ENCODE data around the gene RALGPS2.
A peak's percentile ranks its signal among the peaks of the same experiment; 100 is the strongest.

Gene RALGPS2

GRCh38 chr1:178724728-178725465, at the start of gene RALGPS2 (continued):
- peak; percentile 29; the same call in 1 of the 2 replicates for TF ChIP-seq PRDM10 (tag by site-specific recombination; IDR thresholded peaks at IDR 0.05)
- no peak for TF ChIP-seq ZNF274 (IDR thresholded peaks at IDR 0.05; ENCODE audit: low read length)
- TF ChIP-seq ZNF274 (tag by site-specific recombination; IDR thresholded peaks at IDR 0.05; ENCODE audit: borderline replicate concordance) = no peak
- TF ChIP-seq PRDM6 (tag by site-specific recombination; IDR thresholded peaks at IDR 0.05) = no peak
- TF ChIP-seq ZSCAN18 (tag by site-specific recombination; IDR thresholded peaks at IDR 0.05) = no peak
- no peak for TF ChIP-seq ZNF76 (tag by site-specific recombination; IDR thresholded peaks at IDR 0.05; ENCODE audit: borderline replicate concordance, low read depth)
- no peak for TF ChIP-seq KLF9 (tag by site-specific recombination; IDR thresholded peaks at IDR 0.05; ENCODE audit: low read depth)
- no peak for TF ChIP-seq ZNF133 (tag by site-specific recombination; IDR thresholded peaks at IDR 0.05)
- TF ChIP-seq ZFP41 (tag by site-specific recombination; IDR thresholded peaks at IDR 0.05; ENCODE audit: borderline replicate concordance) = no peak
- no peak for TF ChIP-seq ZNF701 (tag by site-specific recombination; IDR thresholded peaks at IDR 0.05)
- TF ChIP-seq OVOL3 (tag by site-specific recombination; IDR thresholded peaks at IDR 0.05) = no peak; the same call in 1 of the 2 replicates
- TF ChIP-seq GLIS2 (tag by site-specific recombination; IDR thresholded peaks at IDR 0.05) = peak; percentile 71
- no peak for TF ChIP-seq ZFP69B (tag by site-specific recombination; IDR thresholded peaks at IDR 0.05)
- no peak for TF ChIP-seq ZNF202 (tag by site-specific recombination; IDR thresholded peaks at IDR 0.05; ENCODE audit: borderline replicate concordance)
- no peak for TF ChIP-seq ZNF214 (tag by site-specific recombination; IDR thresholded peaks at IDR 0.05; ENCODE audit: borderline replicate concordance)
- TF ChIP-seq ZNF530 (tag by site-specific recombination; IDR thresholded peaks at IDR 0.05; ENCODE audit: low read depth) = no peak
- TF ChIP-seq ZNF623 (tag by site-specific recombination; IDR thresholded peaks at IDR 0.05) = no peak
- TF ChIP-seq MEIS1 (CRISPR knock-in tag; IDR thresholded peaks at IDR 0.05; ENCODE audit: borderline replicate concordance) = no peak
- peak; percentile 82 for TF ChIP-seq ZNF501 (tag by site-specific recombination; IDR thresholded peaks at IDR 0.05)
- TF ChIP-seq ZNF777 (tag by site-specific recombination; IDR thresholded peaks at IDR 0.05; ENCODE audit: borderline replicate concordance) = 0 out of 2 replicates have a peak, but pooled peaks have one; percentile 19
- TF ChIP-seq ZNF423 (tag by site-specific recombination; IDR thresholded peaks at IDR 0.05) = no peak
- TF ChIP-seq ZNF112 (tag by site-specific recombination; IDR thresholded peaks at IDR 0.05) = no peak
- no peak for TF ChIP-seq ZNF132 (tag by site-specific recombination; IDR thresholded peaks at IDR 0.05; ENCODE audit: borderline replicate concordance)
- TF ChIP-seq ZNF571 (tag by site-specific recombination; IDR thresholded peaks at IDR 0.05) = no peak
- no peak for TF ChIP-seq ZNF121 (tag by site-specific recombination; IDR thresholded peaks at IDR 0.05)
- TF ChIP-seq ZNF518A (tag by site-specific recombination; conservative IDR thresholded peaks at IDR 0.05; ENCODE audit: low read depth) = no peak
- no peak for TF ChIP-seq KLF7 (tag by site-specific recombination; IDR thresholded peaks at IDR 0.05; ENCODE audit: borderline replicate concordance)
- TF ChIP-seq SP7 (tag by site-specific recombination; IDR thresholded peaks at IDR 0.05) = peak; percentile 54
- no peak for TF ChIP-seq ZNF174 (tag by site-specific recombination; IDR thresholded peaks at IDR 0.05)

All from HEK293 (cell line).